Fibroblast of peridontal ligament (primary cell): Measurements from ENCODE around the gene RETREG1.
"Not testable (repeated sequence)": the region's sequence is repeated elsewhere in the genome, so short reads cannot be mapped to it uniquely, and the experiment has no call there.

Experiments used
- DNase-seq: peaks from one replicate; pipeline ENCODE4 v3.0.0-alpha.2; 2010; ENCODE audit errors: extremely low read depth

Gene RETREG1

GRCh38 chr5:16616536-16617273 lies at the start of gene RETREG1:
Gene RETREG1, minus strand, starts transcription at chr5:16616997. Its CDS starts 26 bp downstream, at chr5:16616971.
- DNase-seq, result no peak

GRCh38 chr5:16666130-16666882 lies 49.5 kb upstream of the RETREG1 start:
- DNase-seq, result no peak

- DNase-seq, result no peak
Measured at GRCh38 chr5:16665601-16666000, 48.8 kb upstream of the RETREG1 start.

GRCh38 chr5:16664368-16664767 lies 47.6 kb upstream of the RETREG1 start:
- DNase-seq, result no peak

- peak; percentile 48 for DNase-seq
Measured at GRCh38 chr5:16663840-16664239, 47.0 kb upstream of the RETREG1 start.

- no peak for DNase-seq
Measured at GRCh38 chr5:16661713-16662112, 44.9 kb upstream of the RETREG1 start.

- DNase-seq, result no peak
Measured at GRCh38 chr5:16660982-16661381, 44.2 kb upstream of the RETREG1 start.

- no peak for DNase-seq
Measured at GRCh38 chr5:16659536-16659935, 42.7 kb upstream of the RETREG1 start.

- peak; percentile 76 for DNase-seq
Measured at GRCh38 chr5:16656561-16657191, 39.9 kb upstream of the RETREG1 start.

GRCh38 chr5:16654647-16655334 lies 38.0 kb upstream of the RETREG1 start:
- DNase-seq, result no peak

GRCh38 chr5:16648739-16649138 lies 31.9 kb upstream of the RETREG1 start:
- not testable (repeated sequence) for DNase-seq

GRCh38 chr5:16644301-16644889 lies 27.6 kb upstream of the RETREG1 start:
- DNase-seq, result no peak

GRCh38 chr5:16642867-16643266 lies 26.1 kb upstream of the RETREG1 start:
- DNase-seq, result no peak

GRCh38 chr5:16639206-16639605 lies 22.4 kb upstream of the RETREG1 start:
- no peak for DNase-seq

GRCh38 chr5:16628376-16628775 lies 11.6 kb upstream of the RETREG1 start:
- DNase-seq, result no peak

- DNase-seq, result peak; percentile 33
Measured at GRCh38 chr5:16626696-16627264, 10.0 kb upstream of the RETREG1 start.

GRCh38 chr5:16625096-16625495 lies 8.3 kb upstream of the RETREG1 start:
- DNase-seq, result no peak

- no peak for DNase-seq
Measured at GRCh38 chr5:16619136-16619535, 2.3 kb upstream of the RETREG1 start.

- no peak for DNase-seq
Measured at GRCh38 chr5:16618138-16618897, 1.5 kb upstream of the RETREG1 start.

GRCh38 chr5:16617274-16617968 lies 624 bp upstream of the RETREG1 start:
- DNase-seq, result no peak
